H9 (cell line): ENCODE data around the gene LAMA3. TPM values are rescaled to one million over a fixed set of nuclear protein-coding genes. Genes with fewer than 3 reads are reported as not detected.

Experiments used
- DNase-seq: peaks from one replicate; pipeline ENCODE4 v3.0.0-alpha.2; 2017
- H2AFZ ChIP-seq: one replicate; pipeline ENCODE4 v1.6.1; 2013; ENCODE audit warnings: mild to moderate bottlenecking, low read length, control low read depth, moderate library complexity
- H2AK5ac ChIP-seq: 2 replicates; pipeline ENCODE4 v1.6.1; 2013; ENCODE audit warnings: low read length, control low read depth, mixed read lengths; ENCODE audit not compliant: insufficient read length
- H2BK120ac ChIP-seq: one replicate; pipeline ENCODE4 v1.6.1; 2013; ENCODE audit warnings: low read depth, mild to moderate bottlenecking, low read length, control low read depth, inconsistent platforms; ENCODE audit not compliant: poor library complexity, severe bottlenecking
- H2BK12ac ChIP-seq: 2 replicates; pipeline ENCODE4 v1.6.1; 2013; ENCODE audit warnings: low read length, control low read depth, mixed read lengths, low read depth; ENCODE audit not compliant: insufficient read length
- H2BK15ac ChIP-seq: 2 replicates; pipeline ENCODE4 v1.6.1; 2013; ENCODE audit warnings: low read depth, low read length, control low read depth
- H2BK20ac ChIP-seq: one replicate; pipeline ENCODE4 v1.6.1; 2013; ENCODE audit warnings: low read depth, mild to moderate bottlenecking, low read length, control low read depth, inconsistent platforms; ENCODE audit not compliant: poor library complexity, severe bottlenecking
- H2BK5ac ChIP-seq: 2 replicates; pipeline ENCODE4 v1.6.1; 2013; ENCODE audit warnings: low read length, control low read depth, mixed read lengths; ENCODE audit not compliant: insufficient read length
- H3K14ac ChIP-seq: 2 replicates; pipeline ENCODE4 v1.6.1; 2013; ENCODE audit warnings: low read length, control low read depth; ENCODE audit not compliant: insufficient read depth
- H3K18ac ChIP-seq: 2 replicates; pipeline ENCODE4 v1.6.1; 2013; ENCODE audit warnings: low read depth, mild to moderate bottlenecking, mixed read lengths, low read length, control low read depth; ENCODE audit not compliant: insufficient read length
- H3K23ac ChIP-seq: 2 replicates; pipeline ENCODE4 v1.6.1; 2013; ENCODE audit warnings: low read length, control low read depth, mixed read lengths, low read depth; ENCODE audit not compliant: insufficient read length
- H3K23me2 ChIP-seq: 2 replicates; pipeline ENCODE4 v1.6.1; 2013; ENCODE audit warnings: low read depth, mild to moderate bottlenecking, mixed read lengths, low read length, control low read depth; ENCODE audit not compliant: insufficient read length, poor library complexity, severe bottlenecking
- H3K27ac ChIP-seq: 2 replicates; pipeline ENCODE4 v1.5.1; 2013; ENCODE audit warnings: low read length, control low read depth, mixed read lengths, low read depth; ENCODE audit not compliant: insufficient read length
- H3K27me3 ChIP-seq: 2 replicates; pipeline ENCODE4 v1.6.1; 2013; ENCODE audit warnings: low read length, control low read depth, inconsistent platforms; ENCODE audit not compliant: insufficient read depth
- H3K4ac ChIP-seq: 2 replicates; pipeline ENCODE4 v1.6.1; 2013; ENCODE audit warnings: low read depth, mild to moderate bottlenecking, control low read depth, inconsistent platforms, low read length, moderate library complexity
- H3K4me1 ChIP-seq: 2 replicates; pipeline ENCODE4 v1.6.1; 2013; ENCODE audit warnings: low read length, control low read depth, inconsistent platforms; ENCODE audit not compliant: insufficient read depth
- H3K4me2 ChIP-seq: 2 replicates; pipeline ENCODE4 v1.6.1; 2013; ENCODE audit warnings: low read length, control low read depth, mixed read lengths; ENCODE audit not compliant: insufficient read length, insufficient read depth
- H3K56ac ChIP-seq: 2 replicates; pipeline ENCODE4 v1.6.1; 2013; ENCODE audit warnings: low read depth, mild to moderate bottlenecking, mixed read lengths, low read length, control low read depth; ENCODE audit not compliant: insufficient read length
- H3K79me1 ChIP-seq: 2 replicates; pipeline ENCODE4 v1.6.1; 2013; ENCODE audit warnings: low read depth, mild to moderate bottlenecking, moderate library complexity, low read length, control low read depth, inconsistent platforms; ENCODE audit not compliant: insufficient read depth, poor library complexity, severe bottlenecking
- H3K79me2 ChIP-seq: 2 replicates; pipeline ENCODE4 v1.6.1; 2013; ENCODE audit warnings: low read length, control low read depth, inconsistent platforms; ENCODE audit not compliant: insufficient read depth
- H3K9ac ChIP-seq: 2 replicates; pipeline ENCODE4 v1.6.1; 2013; ENCODE audit warnings: low read length, control low read depth, mixed read lengths; ENCODE audit not compliant: insufficient read length; ENCODE audit errors: extremely low read depth
- H3K9me3 ChIP-seq: one replicate; pipeline ENCODE4 v1.6.1; 2013; ENCODE audit warnings: low read depth, low read length, inconsistent platforms; ENCODE audit not compliant: control insufficient read depth
- H3T11ph ChIP-seq: one replicate; pipeline ENCODE4 v1.6.1; 2013; ENCODE audit warnings: mild to moderate bottlenecking, low read length, control low read depth, inconsistent platforms
- H4K20me1 ChIP-seq: one replicate; pipeline ENCODE4 v1.6.1; 2013; ENCODE audit not compliant: control insufficient read depth, insufficient read length, insufficient read depth
- H4K5ac ChIP-seq: 2 replicates; pipeline ENCODE4 v1.6.1; 2013; ENCODE audit warnings: low read depth, mild to moderate bottlenecking, mixed read lengths, low read length, control low read depth; ENCODE audit not compliant: insufficient read length
- H4K8ac ChIP-seq: replicated peaks from 2 replicates; pipeline ENCODE4 v1.6.1; 2013; ENCODE audit warnings: low read length, control low read depth, mixed read lengths, low read depth; ENCODE audit not compliant: insufficient read length
- H4K91ac ChIP-seq: 2 replicates; pipeline ENCODE4 v1.6.1; 2013; ENCODE audit warnings: low read depth, mild to moderate bottlenecking, moderate library complexity, mixed read lengths, low read length, control low read depth; ENCODE audit not compliant: insufficient read length
- H3K27ac Mint-ChIP-seq, 3 experiments: 2 replicates in 2 of 3; 3 replicates in 1 of 3; pipeline ENCODE4 v1.8.0; 2020 to 2021; ENCODE audit warnings: mixed read lengths in 3 of 3, mild to moderate bottlenecking in 1 of 3, moderate library complexity in 1 of 3
- H3K27me3 Mint-ChIP-seq: 2 replicates; pipeline ENCODE4 v1.8.0; 2021; ENCODE audit warnings: low read depth, mild to moderate bottlenecking, moderate library complexity, mixed read lengths
- H3K36me3 Mint-ChIP-seq, 3 experiments: 2 replicates in 2 of 3; 3 replicates in 1 of 3; pipeline ENCODE4 v1.8.0; 2020 to 2021; ENCODE audit warnings: low read depth in 3 of 3, mixed read lengths in 3 of 3; ENCODE audit not compliant: insufficient read depth in 1 of 3
- H3K4me1 Mint-ChIP-seq, 2 experiments: 2 replicates each; pipeline ENCODE4 v1.8.0; 2020; ENCODE audit warnings: mixed read lengths in 2 of 2
- H3K4me3 Mint-ChIP-seq, 2 experiments: 2 replicates in 1 of 2; 3 replicates in 1 of 2; pipeline ENCODE4 v1.8.0; 2020 to 2021; ENCODE audit warnings: mild to moderate bottlenecking in 2 of 2, mixed read lengths in 2 of 2, moderate library complexity in 1 of 2
- H3K9me3 Mint-ChIP-seq, 2 experiments: 2 replicates in 1 of 2; 3 replicates in 1 of 2; pipeline ENCODE4 v1.8.0; 2020; ENCODE audit warnings: mild to moderate bottlenecking in 2 of 2, mixed read lengths in 2 of 2, moderate library complexity in 1 of 2
- WGBS: extraction: QIAGEN DNeasy Blood & Tissue Kit; methylation state at CpG from one replicate; pipeline ENCODE4 v1.1.7; 2013; ENCODE audit warnings: missing lambda C conversion rate, low lambda C conversion rate, mixed read lengths; ENCODE audit not compliant: insufficient read length; ENCODE audit errors: extremely low coverage; 5-methylcytosine and 5-hydroxymethylcytosine counted together
- total RNA-seq: library from RNA; stranded (reverse); gene quantifications from 2 replicates; pipeline ENCODE4 v1.2.1, GENCODE V29; 2021
- TF ChIP-seq, protein P1 (sequence below): fragments of 200-600 bp; sonication (generic); conservative IDR thresholded peaks from 3 replicates; pipeline ENCODE4 v1.8.0; 2021; ENCODE audit warnings: antibody characterized with exemption, mild to moderate bottlenecking

The LAMA3 gene
- total RNA-seq, 1 experiment from 2014 or later: 0.33 TPM

GRCh38 chr18:23746851-23747250 lies 57.6 kb downstream of the LAMA3 start:
- no peak overlapping the region for H4K5ac ChIP-seq
- no peak for DNase-seq
- no peak overlapping the region for H3K4ac ChIP-seq
- H3K27ac ChIP-seq: no peak overlapping the region
- no peaks in the 10 kb centered on the region; a peak in 1 of 5 replicates for H3K9me3 Mint-ChIP-seq
- no peak overlapping the region for H2AK5ac ChIP-seq
- no peaks in the 10 kb centered on the region for H3K79me1 ChIP-seq
- H3K27me3 Mint-ChIP-seq: no peaks in the 10 kb centered on the region; the same call in 1 of the 2 replicates
- H3K23me2 ChIP-seq: no peaks in the 10 kb centered on the region
- H3K56ac ChIP-seq: no peak overlapping the region
- H2AFZ ChIP-seq: no peak overlapping the region
- WGBS: no CpG with 5 or more reads among the region's 4 CpGs
- H3K36me3 Mint-ChIP-seq: no peaks in the 10 kb centered on the region; a peak in 2 of 7 replicates
- no peak overlapping the region for H4K8ac ChIP-seq
- no peak overlapping the region for H3K9ac ChIP-seq
- no peaks in the 10 kb centered on the region for H3K79me2 ChIP-seq
- no peaks in the 10 kb centered on the region; the same call in 1 of the 2 replicates for H3K27me3 ChIP-seq
- no peak overlapping the region for H2BK120ac ChIP-seq
- H4K20me1 ChIP-seq: no peaks in the 10 kb centered on the region
- no peak overlapping the region for H3T11ph ChIP-seq
- no peak overlapping the region for H2BK20ac ChIP-seq
- peaks cover 0 to 6% of the 10 kb centered on the region in 2 experiments; a peak in 1 of 4 replicates for H3K4me1 Mint-ChIP-seq
- TF ChIP-seq, protein P1, sequence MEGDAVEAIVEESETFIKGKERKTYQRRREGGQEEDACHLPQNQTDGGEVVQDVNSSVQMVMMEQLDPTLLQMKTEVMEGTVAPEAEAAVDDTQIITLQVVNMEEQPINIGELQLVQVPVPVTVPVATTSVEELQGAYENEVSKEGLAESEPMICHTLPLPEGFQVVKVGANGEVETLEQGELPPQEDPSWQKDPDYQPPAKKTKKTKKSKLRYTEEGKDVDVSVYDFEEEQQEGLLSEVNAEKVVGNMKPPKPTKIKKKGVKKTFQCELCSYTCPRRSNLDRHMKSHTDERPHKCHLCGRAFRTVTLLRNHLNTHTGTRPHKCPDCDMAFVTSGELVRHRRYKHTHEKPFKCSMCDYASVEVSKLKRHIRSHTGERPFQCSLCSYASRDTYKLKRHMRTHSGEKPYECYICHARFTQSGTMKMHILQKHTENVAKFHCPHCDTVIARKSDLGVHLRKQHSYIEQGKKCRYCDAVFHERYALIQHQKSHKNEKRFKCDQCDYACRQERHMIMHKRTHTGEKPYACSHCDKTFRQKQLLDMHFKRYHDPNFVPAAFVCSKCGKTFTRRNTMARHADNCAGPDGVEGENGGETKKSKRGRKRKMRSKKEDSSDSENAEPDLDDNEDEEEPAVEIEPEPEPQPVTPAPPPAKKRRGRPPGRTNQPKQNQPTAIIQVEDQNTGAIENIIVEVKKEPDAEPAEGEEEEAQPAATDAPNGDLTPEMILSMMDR: no peak
- no peak overlapping the region for H3K4me3 Mint-ChIP-seq
- no peak overlapping the region for H2BK15ac ChIP-seq
- H3K27ac Mint-ChIP-seq: no peak overlapping the region
- H3K14ac ChIP-seq: no peak overlapping the region
- H3K4me2 ChIP-seq: no peak overlapping the region
- no peak overlapping the region for H2BK12ac ChIP-seq
- H3K18ac ChIP-seq: no peak overlapping the region
- H4K91ac ChIP-seq: no peak overlapping the region
- H3K23ac ChIP-seq: no peak overlapping the region
- no peaks in the 10 kb centered on the region for H3K4me1 ChIP-seq
- H3K9me3 ChIP-seq: no peaks in the 10 kb centered on the region
- no peak overlapping the region for H2BK5ac ChIP-seq
